ENCODE measurements around the gene IQCF2. TPM values are rescaled to one million over a fixed set of nuclear protein-coding genes. Genes with fewer than 3 reads are reported as not detected.
"Not testable (repeated sequence)": the region's sequence is repeated elsewhere in the genome, so short reads cannot be mapped to it uniquely, and the experiment has no call there.

The IQCF2 gene
- total RNA-seq, 1 donor = not detected

DNA sequence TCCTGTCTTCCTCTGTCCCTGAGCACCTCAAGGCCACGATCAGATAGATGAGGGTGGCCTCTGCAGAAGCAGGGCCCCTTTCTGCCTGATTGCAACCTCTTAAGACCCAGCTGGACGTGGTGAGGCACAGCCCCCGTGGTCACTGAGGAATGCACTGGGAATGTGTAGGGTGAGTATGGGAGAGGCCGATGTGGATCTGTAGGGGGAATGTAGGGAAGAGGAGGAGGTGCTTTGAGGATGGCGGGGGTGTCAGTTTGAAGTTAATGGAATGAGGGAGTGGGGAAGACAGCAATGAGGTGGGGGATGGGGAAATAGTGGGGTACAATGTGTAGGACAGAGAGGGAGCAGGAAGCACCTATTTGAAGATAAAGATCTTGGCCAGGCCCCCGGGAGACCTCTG, 14.8 kb downstream of the IQCF2 start:
- DNase-seq (ENCODE audit: low read depth in 2 of 3, low spot score in 2 of 3) = no peak

DNA sequence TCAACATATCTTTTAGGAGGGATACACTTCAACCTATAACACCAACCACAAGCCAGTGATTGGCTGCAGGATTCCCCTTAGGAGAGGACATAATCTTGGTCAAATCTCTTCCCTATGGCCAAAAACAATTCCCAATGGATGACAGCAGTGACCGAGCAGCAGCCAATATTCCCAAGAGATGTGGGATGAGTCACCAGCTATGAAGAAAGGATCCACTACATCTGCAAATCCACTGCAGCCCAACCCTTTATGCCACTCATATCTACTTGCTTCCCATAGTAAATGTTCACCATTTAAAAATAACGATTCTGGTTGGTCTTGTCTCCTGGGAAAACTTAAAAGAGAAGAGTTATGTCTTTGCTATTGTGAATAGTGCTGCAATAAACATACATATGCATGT, 18.5 kb downstream of the IQCF2 start:
- no peak for DNase-seq (ENCODE audit: low read depth in 2 of 3, low spot score in 2 of 3)

DNA sequence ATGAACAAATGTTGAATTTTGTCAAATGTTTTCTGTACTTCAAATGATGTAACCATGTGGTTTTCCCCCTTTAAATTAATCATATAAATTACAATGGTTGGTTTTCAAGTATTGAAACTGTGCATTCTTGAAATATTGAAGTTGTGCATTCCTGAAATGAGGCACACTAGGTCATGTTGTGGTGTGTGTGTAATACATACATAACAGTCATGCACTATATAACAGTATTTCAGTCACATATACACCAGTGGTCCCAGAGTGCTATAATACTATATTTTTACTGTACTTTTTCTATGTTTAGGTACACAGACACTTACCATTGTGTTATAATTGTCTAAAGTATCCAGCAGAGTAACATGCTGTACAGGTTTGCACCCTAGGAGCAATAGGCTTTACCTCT, 25.0 kb downstream of the IQCF2 start:
- DNase-seq (ENCODE audit: low read depth in 2 of 3, low spot score in 2 of 3) = no peak

DNA sequence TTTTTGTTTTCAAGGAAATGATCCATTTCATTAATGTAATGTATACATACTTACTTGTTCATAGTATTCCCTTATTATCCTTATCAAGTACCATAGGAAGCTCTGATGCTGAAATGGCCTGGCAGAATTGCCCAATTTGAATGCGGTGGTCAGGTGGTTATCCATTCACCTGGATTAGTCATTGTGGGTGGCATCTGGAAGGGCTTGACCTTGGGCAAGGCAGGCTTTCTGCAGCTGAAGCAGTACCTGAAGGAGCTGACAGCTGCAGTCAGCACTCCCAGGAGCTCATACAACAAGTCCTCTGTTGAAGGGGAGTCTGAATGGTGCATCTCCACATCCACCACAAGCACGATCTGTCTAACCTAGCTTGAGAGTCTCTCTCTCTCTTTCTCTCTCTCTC, 26.2 kb downstream of the IQCF2 start:
- no peak for DNase-seq (ENCODE audit: low read depth in 2 of 3, low spot score in 2 of 3)

DNA sequence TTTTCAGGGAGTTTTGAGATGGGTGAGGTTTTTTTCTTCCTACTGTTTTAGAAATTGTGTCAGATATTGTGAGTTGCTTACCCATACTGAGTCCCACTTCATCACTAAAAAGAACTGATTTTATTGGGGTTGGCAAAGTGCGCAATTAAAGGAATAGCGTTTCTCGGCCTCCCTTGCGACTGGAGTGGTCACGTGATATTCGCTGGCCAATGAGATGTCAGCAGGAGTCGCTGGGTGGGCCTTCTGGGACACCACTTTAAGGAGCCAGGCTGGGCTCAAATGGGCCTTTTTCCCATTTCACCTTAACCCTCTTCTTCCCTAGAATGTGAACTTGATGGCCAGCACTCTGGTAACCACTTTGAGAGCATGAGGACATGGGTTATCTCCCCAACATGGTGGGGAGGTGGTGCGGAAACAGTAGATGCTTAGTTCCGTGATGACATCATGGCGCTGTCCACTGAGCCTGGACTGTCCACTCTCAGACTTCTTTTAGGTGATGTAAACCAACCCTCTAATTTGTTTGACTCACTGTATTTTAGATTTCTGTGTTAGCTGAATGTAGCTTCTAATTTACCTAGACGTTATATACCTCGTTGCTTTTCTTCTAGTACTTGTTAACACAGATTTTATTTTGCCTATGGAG, 27.2 kb downstream of the IQCF2 start:
- DNase-seq (ENCODE audit: low read depth in 2 of 3, low spot score in 2 of 3) = no peak

DNA sequence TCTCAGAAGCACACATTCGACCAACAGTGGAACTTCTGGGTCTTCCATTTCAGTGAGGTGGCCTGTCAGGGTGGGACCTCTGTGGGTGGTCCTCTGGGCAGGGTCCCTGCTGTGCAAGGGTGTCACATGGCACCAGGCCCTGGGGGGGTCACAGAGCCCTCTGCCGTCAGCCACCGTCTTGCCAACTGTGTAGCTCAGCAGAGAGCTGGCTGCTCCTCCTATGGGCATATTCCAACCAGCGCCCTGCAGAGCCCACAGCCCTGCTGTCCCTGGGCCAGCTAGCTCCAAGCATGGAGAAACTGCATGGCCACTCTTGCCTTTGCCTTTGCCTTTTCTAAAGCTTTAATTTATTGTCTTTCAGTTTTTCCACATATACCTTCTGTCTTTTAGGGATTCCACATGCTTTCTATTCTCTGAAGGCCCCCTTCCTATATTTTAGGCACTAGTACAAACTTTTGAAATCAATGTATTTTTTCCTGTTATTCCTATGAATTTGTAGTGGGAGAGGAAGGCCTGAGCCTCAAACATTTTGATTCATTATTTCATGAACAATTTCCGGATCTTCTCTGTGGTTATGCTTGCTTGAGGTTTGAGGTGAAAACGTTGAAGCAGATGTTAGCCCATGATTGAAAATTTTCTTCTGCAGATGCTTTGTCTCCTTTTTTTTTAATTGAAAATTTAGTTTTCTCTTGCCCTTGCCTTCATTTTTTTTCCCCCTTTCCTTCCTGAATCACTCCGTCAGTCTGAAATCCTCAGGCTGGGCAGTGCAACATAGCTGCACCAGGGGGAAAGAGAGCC, 30.0 kb downstream of the IQCF2 start:
- peak in 2 of 3 donors; percentile 8 to 39 for DNase-seq (ENCODE audit: low read depth in 2 of 3, low spot score in 2 of 3)

DNA sequence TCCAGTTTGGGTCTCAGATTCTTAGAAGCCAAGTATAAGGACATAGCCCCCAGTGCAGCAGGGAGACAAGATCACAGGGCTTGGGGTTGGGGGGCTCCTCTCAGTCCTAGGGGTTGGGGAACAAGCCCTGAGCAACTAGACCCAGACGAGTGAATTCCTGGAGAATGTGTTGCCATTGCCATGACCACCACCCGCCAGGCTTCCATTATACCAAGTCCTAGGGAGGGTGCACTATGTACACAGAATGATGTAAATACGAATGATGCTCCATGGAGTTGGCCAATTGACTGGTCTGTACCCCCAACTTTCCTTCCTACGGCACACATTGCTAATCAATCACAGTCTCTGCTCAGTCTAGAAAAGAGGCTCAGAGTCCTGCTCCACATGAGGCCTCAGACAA, 33.0 kb downstream of the IQCF2 start:
- DNase-seq (ENCODE audit: low read depth in 2 of 3, low spot score in 2 of 3) = no peak

DNA sequence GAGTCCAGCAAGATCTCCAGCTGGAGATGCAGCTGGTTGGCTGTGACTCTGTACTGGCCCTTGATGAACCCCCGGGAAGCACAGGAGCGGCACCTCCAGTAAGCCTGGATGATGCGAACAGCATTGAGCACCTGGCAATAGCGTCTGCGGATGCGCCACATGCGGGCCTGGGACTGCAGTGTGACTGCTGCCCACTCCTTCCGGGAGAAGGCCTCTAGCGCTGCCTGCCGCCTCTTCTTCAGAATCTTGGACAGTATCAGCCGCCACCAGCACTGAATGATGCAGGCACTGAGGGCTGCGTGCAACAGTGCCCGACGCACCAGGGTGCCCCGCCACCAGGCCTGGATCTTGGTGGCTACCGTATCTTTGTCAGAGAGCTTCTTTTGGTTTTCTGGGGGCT, 33.5 kb downstream of the IQCF2 start:
- DNase-seq (ENCODE audit: low read depth in 2 of 3, low spot score in 2 of 3) = no peak

DNA sequence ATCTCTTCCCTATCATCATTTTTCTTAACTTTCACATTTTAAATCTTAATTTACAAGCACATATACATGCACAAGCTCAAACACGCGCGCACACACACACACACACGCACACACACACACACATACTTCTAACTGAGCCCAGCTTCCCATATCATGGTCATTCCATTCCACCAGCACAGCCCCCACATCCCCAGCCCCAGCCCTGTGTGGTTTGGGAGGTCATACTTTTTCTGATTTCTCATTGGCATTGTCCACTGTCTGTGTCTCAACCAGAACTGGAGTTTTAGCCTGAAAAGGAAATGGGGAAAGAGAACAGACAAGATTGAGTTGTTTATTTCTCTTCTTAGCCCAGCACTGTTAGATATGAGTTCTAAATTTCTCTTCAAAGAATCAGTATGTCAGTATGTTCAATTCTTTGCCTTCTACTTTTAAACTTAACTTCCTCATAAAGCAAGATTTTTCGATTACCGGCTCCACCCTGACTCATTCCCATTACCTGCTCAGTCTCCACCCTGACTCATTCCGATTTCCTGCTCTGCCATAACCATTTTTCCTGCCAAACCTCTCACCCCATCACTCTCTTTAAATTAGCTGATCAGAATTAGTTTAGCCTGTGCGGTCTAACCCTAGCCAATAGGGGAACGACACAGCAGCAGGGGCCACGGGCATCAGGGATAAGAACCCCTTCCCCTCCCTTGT, 35.3 kb downstream of the IQCF2 start:
- DNase-seq (ENCODE audit: low read depth in 2 of 3, low spot score in 2 of 3) = no peak

DNA sequence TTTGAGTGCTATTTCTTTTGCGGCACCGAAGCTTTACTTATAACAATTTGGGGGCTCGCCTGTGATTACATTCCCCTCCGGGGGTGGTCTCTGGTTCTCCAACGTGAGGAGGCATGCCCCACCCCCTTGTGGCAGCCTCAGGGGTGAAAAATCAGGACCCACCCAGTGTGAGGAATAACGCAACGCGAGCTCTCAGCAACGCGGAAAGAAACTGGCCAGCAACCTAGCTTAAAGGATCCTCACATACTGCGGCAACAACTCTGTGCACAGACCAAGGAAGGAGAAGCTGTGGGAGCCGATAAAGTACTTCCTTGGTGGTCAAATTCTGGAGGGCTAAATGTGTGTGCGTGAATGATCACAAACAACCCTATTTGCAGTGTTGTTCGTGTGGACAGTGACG, 36.0 kb downstream of the IQCF2 start:
- no peak for DNase-seq (ENCODE audit: low read depth in 2 of 3, low spot score in 2 of 3)

DNA sequence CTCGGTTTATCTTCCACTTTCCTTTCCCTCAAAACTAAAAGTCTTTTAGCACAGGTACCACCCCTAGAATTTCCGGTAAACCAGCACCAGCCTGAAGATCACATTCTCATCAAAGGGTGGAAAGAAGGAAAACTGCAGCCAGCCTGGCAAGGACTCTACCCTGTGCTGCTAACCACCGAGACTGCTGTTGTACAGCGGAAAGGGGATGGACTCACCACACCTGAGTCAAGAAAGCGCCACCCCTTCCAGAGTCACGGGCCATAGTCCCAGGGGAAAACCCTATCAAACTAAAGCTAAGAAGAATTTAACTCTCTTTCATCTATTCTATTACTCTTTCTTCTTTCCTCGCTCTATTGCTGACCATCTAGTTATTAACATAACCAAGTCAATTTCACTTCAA, 38.6 kb downstream of the IQCF2 start:
- not testable (repeated sequence) for DNase-seq (ENCODE audit: low read depth in 2 of 3, low spot score in 2 of 3)

DNA sequence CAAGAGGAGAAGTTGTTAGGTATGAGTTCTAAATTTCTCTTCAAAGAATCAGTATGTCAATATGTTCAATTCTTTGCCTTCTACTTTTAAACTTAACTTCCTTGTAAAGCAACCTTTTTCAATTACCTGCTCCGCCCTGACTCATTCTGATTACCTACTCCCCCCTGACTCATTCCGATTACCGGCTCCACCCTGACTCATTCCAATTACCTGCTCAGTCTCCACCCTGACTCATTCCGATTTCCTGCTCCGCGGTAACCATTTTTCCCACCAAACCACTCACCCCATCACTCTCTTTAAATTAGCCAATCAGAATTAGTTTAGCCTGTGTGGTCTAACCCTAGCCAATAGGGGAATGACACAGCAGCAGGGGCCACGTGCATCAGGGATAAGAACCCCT, 40.9 kb downstream of the IQCF2 start:
- not testable (repeated sequence) for DNase-seq (ENCODE audit: low read depth in 2 of 3, low spot score in 2 of 3)

DNA sequence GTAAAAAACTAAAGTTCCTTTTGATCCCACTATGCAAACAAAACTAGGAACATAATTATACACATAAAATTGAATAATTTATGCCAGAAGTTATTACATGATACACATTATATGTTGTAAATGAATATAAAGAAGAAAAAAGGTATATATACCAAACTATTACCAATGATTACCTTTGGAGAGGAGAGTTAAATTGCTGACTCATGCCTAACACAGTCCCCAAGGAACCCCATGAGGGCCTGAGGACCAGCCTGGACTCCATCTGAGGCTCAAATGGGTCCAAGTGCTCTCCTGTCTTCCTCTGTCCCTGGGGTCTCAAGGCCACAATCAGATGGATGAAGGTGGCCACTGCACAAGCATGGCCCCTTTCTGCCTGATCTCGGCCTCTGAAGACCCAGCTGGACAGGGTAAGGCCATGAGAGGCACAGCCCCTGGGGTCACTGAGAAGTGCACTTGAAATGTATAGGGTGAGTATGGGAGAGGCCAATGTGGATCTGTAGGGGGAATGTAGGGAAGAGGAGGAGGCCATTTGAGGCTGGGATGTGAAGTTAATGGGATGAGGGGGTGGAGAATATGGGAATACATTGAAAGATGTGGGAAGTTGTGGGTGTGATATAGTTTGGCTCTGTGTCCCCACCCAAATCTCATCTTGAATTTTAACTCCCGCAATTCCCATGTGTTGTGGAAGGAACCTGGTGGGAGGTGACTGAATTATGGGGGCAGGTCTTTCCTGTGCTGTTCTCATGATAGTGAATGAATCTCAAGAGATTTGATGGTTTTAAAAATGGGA, 42.8 kb downstream of the IQCF2 start:
- DNase-seq (ENCODE audit: low read depth in 2 of 3, low spot score in 2 of 3) = no peak

DNA sequence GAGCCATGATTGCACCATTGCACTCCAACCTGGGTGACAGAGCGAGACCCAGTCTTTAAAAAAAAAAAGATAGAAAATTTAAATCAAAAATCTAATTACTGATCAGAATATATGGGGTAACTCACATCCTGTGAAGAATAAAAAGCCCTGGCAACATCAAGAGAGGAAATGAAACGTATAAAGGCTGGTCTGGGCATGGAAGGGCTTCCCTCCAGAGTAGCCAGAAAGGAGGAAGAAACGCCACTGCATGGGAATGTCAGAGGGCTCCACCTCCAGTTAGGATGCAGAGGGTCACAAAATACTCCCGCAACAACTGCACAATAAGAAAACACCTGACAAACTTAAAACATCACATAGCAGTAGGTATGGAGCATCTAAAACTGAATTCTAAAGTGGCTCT, 46.6 kb downstream of the IQCF2 start:
- no peak for DNase-seq (ENCODE audit: low read depth in 2 of 3, low spot score in 2 of 3)

Small RNAs within 50 kb of the gene (small RNA-seq; reads per million reads assigned to genes)
- not detected for gene RN7SL504P

Other genes starting within 250 kb of the IQCF2 start
- gene TEX264, start 190.4 kb upstream of the IQCF2 start, total RNA-seq = 80.0 TPM
- gene GRM2, start 154.5 kb upstream of the IQCF2 start, total RNA-seq = 0.27 TPM
- not detected for gene IQCF6, start 82.4 kb upstream of the IQCF2 start, total RNA-seq
- gene IQCF5, start 14.0 kb downstream of the IQCF2 start, total RNA-seq = 0.27 TPM
- gene IQCF1, start 41.7 kb downstream of the IQCF2 start, total RNA-seq = not detected
- gene RRP9, start 80.3 kb downstream of the IQCF2 start, total RNA-seq = 32.3 TPM
- gene PARP3, start 80.7 kb downstream of the IQCF2 start, total RNA-seq = 21.8 TPM
- under 0.01 TPM for gene GPR62, start 93.8 kb downstream of the IQCF2 start, total RNA-seq
- 4.0 TPM for gene PCBP4, start 105.8 kb downstream of the IQCF2 start, total RNA-seq
- 103 TPM for gene ABHD14B, start 112.4 kb downstream of the IQCF2 start, total RNA-seq
- gene ABHD14A, start 113.4 kb downstream of the IQCF2 start, total RNA-seq = 28.5 TPM
- gene ACY1, start 121.9 kb downstream of the IQCF2 start, total RNA-seq = 38.0 TPM
- gene RPL29, start 134.3 kb downstream of the IQCF2 start, total RNA-seq = 3,278 TPM
- gene DUSP7, start 195.0 kb downstream of the IQCF2 start, total RNA-seq = 25.3 TPM

Measured in hematopoietic multipotent progenitor cell (in vitro differentiated cells).